GM13977 (cell line): ENCODE results near the gene CD63.

Experiments
- DNase-seq: peaks from one replicate; pipeline ENCODE4 v3.0.0; 2012; ENCODE audit warnings: low spot score
- CTCF ChIP-seq: IDR thresholded peaks from 2 replicates; pipeline ENCODE4 v1.5.1; 2012; ENCODE audit warnings: mild to moderate bottlenecking, control low read depth; ENCODE audit not compliant: insufficient read depth; ENCODE audit errors: extremely low read depth, missing control alignments
- in situ Hi-C: fragments of 300-500 bp; cut with MboI; formaldehyde crosslinking; loops from one replicate; pipeline ENCODE4 v1.12.0; 2022; ENCODE audit warnings: low sequenced_read_pairs, low pct_unique_long_range_greater_than_20kb, mixed read lengths, inconsistent platforms; ENCODE audit not compliant: unreplicated experiment

CD63 gene

GRCh38 chr12:55717011-55718007 is 11.5 kb downstream of the CD63 start:
- no peak for DNase-seq
- in situ Hi-C loops: no loop called here
- TF ChIP-seq CTCF: no peak

- DNase-seq: no peak
- in situ Hi-C loops: no loop called here
- no peak for TF ChIP-seq CTCF
Observed at GRCh38 chr12:55716582-55716957, 12.2 kb downstream of the CD63 start.

- TF ChIP-seq CTCF: no peak
- DNase-seq: peak; percentile 94
- in situ Hi-C loops: no loop called here
Observed at GRCh38 chr12:55715833-55716581, 12.8 kb downstream of the CD63 start, which contains the start of gene BLOC1S1. TSS of gene BLOC1S1 (plus strand) at chr12:55716046. CDS start at chr12:55716052, 6 bp downstream.

GRCh38 chr12:55715169-55715764 is 13.5 kb downstream of the CD63 start:
- no peak for DNase-seq
- in situ Hi-C loops: no loop called here
- TF ChIP-seq CTCF: no peak

- no peak for TF ChIP-seq CTCF
- in situ Hi-C loops: no loop called here
- DNase-seq: no peak
Observed at GRCh38 chr12:55713721-55714120, 15.1 kb downstream of the CD63 start.

GRCh38 chr12:55712700-55713415 is 16.0 kb downstream of the CD63 start:
- no peak for TF ChIP-seq CTCF
- no peak for DNase-seq
- in situ Hi-C loops: no loop called here
